Umbilical cord (tissue), 2 donors: ENCODE data around the gene NDUFS5. TPM values are rescaled to one million over a fixed set of nuclear protein-coding genes. Genes with fewer than 3 reads are reported as not detected.
"Not testable (repeated sequence)": the region's sequence is repeated elsewhere in the genome, so short reads cannot be mapped to it uniquely, and the experiment has no call there.

Experiments
- DNase-seq: peaks from one replicate; pipeline ENCODE4 v3.0.0-alpha.2; 2015; ENCODE audit warnings: low spot score
- total RNA-seq: library from RNA; depleted of rRNA; stranded (reverse); fragments of >200 nt; gene quantifications from one replicate; pipeline ENCODE4 v1.2.3, GENCODE V29; 2014; ENCODE audit warnings: low replicate concordance; ENCODE audit not compliant: insufficient read depth

The NDUFS5 gene
- total RNA-seq, 1 donor from 2014 or later: 256 TPM

DNA sequence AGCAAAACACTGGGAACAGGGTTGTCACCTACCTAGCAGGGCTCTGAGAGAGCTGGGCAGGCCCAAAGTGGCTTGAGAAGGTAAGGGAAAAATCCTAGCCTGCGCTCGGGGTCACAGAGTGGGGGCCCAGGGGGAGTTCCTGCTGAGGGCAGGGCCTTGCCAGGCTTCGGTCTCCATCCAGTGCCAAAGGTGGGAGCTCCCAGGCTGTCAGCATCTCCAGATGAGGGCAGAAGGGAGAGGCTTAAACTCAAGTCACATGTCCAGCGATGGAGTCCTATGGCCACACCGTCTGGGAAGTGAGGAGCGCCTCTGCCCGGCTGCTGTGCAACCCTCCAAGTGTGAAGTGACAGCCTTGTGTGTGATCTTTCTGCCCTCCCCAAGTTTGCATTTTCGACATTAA is 11.2 kb upstream of the NDUFS5 start:
- not testable (repeated sequence) for DNase-seq

DNA sequence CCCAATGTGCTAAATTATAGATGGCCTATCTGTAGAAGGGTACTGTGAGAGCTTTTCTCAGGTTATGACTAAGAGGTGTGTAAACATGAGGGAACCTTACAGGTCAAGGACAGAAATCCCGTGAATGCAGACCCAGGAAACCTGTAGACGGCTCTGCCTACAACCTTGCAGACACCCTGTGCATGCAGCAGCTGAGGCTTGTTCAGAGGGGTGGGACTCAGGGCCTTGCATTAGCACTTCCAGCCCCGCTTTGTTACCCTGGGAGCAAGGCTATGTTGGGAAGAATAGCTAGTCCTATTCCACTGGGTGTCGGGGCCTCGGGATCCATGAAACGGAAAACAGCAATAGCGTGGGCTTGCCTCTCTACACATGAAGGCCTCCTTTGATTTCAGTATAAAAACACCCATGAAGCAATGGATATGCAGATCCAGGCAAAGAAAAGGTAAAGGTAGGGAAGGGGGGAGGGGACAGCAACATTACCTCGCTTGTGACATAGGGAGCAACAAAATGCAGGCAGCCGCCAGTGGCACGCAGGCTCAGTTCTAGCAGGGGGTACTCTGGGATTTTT is 9.5 kb upstream of the NDUFS5 start:
- no peak for DNase-seq

DNA sequence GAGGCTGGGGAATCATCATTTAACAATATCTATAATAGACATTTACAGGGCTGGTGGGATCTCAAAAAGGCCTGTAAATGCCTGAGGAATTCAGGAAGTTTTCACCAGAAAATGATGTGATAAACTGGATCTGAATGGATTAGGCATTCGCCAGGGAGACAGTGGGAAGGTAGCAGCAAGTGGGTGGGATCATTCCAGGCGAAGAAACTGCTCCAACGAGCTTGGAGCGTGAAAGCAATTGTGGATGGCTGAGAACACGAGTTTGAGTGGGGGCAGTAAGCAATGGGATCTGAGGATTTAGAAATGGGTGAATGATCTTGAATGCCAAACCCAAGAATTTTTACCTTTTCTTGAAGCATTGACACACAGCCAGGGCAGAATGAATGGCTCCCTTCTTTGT is 8.9 kb upstream of the NDUFS5 start:
- no peak for DNase-seq

DNA sequence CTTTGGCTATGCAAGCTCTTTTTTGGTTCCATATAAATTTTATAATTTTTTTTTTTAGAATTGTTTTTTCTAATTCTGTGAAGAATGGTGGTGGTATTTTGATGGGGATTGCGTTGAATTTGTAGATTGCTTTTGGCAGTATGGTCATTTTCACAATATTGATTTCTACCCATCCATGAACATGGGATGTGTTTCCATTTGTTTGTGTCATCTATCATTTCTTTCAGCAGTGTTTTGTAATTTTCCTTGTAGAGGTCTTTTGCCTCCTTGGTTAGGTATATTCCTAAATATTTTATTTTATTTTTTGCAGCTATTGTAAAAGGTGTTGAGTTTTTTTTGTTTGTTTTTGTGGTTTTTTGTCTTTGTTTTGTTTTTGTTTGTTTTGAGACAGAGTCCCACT is 5.7 kb upstream of the NDUFS5 start:
- DNase-seq: not testable (repeated sequence)

DNA sequence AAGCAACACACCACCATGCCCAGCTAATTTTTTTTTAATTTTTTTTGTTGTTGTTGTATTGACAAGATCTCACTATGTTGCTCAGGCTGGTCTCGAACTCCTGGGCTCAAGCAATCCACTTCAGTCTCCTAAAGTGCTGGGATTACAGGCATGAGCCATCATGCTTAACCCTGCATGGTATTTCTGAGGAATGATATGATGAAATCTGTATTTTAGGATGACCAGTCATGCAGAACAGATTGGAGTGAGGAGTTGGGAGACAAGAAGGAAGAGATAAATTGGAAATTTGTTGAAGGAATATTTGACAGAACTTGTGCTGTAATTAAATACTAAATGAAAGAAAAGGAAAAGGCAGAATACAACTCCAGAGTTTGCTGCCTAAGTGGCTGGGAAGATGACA is 4.7 kb upstream of the NDUFS5 start:
- no peak for DNase-seq

DNA sequence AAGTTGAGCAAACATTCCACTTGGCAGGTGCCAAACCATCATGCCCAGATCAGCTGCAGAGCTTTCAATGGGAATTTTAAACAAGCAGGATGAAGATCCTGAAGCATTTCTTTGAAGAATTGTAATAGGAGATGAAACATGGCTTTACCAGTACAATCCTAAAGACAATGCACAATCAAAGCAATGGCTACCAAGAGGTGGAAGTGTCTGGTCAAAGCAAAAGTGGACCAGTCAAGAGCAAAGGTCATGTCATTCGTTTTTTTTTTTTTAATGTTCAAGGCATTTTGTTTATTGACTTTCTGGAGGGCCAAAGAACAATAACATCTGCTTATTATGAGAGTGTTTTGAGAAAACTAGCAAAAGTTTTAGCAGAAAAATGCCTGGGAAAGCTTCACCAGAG is 3.0 kb upstream of the NDUFS5 start:
- DNase-seq: no peak

DNA sequence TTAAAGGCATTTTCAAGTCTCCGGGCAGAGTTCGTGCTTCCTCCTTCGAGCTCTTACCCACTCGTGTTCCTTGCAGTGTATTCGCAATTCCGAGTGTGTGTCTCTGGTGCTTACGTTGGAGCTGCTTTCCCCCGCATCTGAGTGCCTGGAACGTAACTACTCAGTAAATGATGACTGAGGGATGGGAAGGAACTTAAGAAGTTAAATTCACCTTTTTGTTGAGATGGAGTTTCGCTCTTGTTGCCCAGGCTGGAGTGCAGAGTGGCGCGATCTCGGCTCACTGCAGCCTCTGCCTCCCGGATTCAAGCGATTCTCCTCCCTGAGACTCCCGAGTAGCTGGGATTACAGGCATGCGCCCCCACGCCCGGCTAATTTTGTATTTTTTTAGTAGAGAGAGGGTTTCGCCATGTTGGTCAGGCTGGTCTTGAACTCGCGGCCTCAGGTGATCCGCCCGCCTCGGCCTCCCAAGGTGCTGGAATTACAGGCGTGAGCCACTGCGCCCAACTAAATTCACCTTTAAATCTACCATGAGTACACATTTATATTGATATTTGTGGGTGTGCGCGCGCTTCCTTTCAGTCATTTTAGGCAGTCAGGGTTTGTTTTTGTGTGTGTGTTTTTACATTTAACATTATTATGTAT is 837 bp downstream of the NDUFS5 start:
- no peak for DNase-seq

DNA sequence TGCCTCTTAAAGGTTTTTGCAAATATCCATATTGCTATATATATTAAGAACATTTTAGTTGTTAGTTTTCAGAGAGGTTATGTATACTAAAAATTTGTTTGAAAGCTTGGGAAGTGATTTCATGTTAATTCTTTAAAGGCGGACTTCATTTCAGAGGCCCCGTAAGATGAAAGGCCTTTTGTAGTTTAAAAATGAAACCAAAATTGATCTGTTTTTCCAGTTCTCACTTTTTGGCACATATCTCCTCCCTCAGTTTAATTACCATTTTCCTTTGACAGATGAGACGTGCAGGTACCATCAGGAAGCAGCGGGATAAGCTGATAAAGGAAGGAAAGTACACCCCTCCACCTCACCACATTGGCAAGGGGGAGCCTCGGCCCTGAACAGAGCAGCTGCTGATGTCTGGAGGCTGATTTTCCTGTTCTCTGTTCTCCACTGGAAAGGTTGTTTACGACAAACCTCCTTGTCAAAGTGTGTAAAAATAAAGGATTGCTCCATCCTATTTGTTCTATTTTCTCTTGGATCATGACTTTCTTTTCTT is 8.0 kb downstream of the NDUFS5 start:
- DNase-seq: no peak

DNA sequence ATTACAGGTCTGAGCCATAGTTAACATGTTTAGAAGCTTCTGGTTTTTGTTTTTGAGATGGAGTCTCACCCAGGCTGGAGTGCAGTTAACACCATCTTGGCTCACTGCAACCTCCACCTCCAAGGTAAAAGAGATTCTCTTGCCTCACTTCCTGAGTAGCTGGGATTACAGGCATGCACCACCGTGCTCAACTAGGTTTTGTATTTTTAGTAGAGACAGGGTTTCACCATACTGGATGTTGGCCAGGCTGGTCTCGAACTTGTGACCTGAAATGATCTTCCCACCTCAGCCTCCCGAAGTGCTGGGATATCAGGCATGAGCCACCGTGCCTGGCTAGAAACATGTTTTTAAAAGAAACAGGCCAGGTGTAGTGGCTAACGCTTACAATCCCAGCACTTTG is 10.5 kb downstream of the NDUFS5 start:
- no peak for DNase-seq

DNA sequence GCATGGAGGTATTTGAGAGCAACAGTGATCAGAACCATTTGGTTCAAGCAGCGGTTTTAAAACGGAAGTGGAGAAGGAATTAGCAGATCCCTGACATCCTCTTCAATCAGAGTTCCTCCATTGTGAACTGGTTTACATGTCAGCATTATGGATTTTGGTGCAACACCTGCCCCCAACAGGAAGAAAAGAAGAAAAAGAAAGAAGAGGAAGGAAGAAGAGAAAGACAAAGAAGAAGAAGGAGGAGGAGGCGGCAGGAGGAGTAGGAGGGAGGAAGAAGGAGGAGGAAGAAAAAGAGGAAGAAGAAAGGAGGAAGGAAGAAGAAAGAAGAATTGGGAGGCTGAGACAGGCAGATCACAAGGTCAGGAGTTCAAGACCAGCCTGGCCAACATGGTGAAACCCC is 17.4 kb downstream of the NDUFS5 start:
- no peak for DNase-seq

DNA sequence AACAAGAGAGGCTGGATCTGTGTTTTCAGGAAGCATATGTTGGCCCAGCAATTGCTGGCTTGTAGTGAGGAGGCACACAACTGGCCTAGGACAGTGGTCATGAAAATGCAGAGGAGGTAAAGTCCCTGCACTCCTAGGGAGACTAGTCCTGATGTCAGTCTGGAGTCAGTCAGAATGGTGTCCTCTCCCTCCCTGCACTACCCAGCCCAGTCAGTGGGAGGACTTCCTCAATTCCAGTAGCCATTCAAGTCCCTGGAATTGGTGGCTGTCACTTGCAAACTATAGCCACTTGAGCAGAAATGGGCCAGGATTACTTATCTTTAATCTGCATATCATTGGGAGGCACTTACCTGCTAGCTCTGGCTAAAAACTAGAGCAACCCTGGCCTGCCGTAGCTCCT is 18.6 kb downstream of the NDUFS5 start:
- no peak for DNase-seq

DNA sequence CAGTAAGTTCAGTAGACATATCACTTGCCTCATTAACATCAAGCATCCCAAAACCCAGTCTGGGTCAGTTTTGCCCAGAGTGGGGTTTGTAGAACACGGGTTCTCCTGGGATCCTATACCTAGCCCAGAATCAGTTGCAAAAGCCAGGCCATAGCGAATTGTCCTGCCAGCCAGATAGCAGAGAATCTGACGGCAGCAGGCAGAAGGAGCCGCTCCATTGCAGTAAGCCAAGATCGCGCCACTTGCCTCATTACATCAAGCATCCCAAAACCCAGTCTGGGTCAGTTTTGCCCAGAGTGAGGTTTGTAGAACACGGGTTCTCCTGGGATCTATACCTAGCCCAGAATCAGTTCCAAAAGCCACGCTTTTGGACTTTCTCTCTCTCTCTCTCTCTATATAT is 19.1 kb downstream of the NDUFS5 start:
- no peak for DNase-seq

DNA sequence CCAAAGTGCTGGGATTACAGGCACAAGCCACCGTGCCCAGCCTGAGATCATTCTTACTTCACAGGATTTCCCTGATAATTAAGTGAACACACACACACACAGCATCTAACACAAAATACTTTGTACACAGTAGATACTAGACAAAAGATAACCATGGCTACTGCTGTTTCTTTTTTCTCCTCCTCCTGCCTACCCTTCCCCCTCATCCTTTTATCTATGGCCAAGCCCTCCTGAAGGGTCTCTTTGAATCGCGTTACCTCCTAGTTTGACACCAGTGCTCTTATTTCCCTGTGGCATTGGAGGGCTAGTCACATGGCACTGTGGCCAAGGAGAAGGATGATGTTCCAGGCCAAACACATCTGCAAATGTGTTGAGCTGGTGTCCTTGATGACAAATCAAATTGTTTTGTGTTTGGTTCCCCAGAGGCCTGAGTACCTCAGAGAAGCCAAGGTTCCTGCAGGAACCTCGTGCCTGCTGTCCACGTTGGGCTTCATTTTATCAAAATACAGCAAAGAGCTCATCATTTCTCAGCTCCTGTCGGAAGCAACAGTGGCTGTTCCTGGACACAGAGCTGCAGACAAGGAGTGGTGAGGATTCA is 20.6 kb downstream of the NDUFS5 start:
- no peak for DNase-seq

DNA sequence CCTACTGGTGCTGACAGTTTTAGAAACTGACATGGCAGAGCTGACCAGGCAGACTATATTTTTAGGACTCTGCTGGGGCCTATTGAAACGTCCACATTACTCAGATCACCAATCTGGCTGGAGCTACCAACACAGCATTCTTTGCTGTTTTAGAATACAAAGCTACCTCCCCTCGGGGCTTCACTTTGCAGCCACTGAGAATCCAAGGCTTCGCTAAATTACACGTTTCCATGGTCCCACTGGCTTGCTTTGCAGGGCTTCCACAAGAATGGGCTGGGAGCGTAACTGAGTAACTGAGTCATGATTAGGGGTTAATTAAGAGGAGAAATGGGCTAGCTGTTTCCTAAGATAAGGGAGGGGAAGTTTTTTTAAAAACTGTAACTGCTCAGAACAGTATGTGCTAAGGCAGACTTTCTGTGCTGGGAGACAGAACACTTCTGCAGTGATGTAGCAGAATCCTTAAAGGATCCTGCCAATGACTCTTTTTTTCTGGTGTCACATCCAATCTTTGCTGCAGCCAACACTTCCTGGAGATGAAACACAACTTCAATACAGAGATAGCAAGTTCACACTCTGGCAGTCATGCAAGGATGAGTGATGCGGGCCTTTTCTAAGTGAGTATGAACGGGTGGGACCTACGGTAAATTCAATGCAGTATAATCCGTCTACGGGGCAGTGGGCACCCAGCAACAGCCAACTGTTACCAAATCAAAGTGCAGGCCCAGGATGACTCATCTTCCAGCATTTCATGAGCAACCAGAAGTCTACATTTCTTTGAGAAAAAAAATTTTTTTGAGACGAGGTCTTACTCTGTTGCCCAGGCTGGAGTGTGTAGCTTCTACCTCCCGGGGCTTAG is 21.5 kb downstream of the NDUFS5 start:
- peak; percentile 50 for DNase-seq

DNA sequence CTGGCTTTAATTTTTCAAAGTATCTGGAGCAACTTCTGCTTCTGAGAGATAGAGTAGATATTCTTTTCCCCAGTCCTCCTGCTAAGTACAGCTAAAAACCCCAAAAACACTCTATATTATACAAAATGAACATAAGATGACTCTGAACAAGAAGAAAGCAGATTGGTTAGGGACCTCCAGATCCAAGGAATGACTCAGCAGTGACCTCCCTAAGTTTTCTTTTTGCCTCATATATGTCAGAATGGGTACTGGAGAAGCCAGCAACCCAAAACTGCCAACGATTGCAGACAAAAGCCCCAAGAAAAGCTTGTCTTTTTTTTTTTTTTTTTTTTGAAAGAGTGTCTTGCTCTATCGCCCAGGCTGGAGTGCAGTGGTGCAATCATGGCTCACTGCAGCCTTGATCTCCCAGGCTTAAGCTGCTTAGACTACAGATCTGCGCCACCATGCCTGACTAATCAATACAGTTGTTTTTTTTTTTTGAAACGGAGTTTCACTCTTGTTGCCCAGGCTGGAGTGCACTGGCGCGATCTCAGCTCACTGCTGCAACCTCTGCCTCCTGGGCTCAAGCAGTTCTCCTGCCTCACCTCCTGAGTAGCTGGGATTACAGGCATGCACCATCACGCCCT is 22.7 kb downstream of the NDUFS5 start:
- DNase-seq: no peak

DNA sequence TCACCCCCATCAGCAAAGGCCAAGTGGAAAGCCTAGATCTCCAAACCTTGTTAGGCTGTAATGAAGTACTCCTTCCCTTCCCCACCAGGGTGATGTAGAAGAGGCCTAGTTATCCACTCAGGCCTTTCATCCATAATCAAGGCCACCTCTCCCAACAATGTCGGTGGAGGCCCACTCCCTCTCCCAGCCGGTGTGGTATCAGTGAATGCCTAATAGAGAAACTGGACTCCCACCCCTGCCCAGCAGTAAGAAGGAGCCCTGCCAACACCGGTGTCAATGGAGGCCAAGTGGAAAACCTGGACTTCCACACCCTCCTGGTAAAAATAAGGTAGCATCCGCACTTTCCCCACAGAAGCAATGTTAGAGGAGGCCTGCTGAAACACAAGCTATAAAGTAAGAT is 23.9 kb downstream of the NDUFS5 start:
- DNase-seq: no peak

DNA sequence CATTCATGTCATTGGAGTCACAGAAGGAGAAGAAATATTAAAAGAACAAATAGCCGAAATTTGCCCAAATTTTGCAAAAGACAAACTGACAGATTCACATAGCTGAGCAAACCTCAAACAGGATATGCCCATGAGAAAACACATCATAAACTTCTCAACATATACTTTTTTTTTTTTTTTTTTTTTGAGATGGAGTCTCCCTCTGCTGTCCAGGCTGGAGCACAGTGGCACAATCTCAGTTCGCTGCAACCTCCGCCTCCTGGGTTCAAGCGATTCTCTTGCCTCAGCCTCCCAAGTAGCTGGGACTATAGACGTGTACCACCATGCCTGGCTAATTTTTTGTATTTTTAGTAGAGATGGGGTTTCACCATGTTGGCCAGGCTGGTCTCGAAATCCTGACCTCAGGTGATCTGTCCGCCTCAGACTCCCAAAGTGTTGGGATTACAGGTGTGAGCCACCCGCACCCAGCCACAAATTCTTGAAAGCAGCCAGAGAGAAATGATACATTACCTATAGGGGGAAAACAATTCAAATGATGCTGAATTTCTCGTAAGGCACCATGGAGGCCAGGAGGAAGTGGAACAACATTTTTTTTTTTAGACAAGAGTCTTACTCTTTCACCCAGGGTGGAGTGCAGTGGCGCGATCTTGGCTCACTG is 25.2 kb downstream of the NDUFS5 start:
- DNase-seq: not testable (repeated sequence)

DNA sequence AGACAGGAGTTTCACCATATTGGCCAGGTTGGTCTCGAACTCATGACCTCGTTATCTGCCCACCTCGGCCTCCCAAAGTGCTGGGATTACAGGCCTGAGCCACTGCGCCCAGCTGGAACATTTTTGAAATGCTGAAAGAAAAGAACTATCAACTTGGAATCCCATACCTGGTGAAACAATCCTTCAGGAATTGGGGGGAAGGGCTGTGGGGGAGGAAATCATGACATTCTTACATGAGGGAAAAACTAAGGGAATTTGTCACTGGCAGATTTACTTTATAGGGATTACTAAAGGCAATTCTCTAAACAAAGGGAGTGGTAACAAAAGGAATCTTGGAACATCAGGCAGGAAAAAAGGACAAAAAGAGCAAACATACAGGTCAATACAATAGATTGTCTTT is 25.8 kb downstream of the NDUFS5 start:
- DNase-seq: no peak

DNA sequence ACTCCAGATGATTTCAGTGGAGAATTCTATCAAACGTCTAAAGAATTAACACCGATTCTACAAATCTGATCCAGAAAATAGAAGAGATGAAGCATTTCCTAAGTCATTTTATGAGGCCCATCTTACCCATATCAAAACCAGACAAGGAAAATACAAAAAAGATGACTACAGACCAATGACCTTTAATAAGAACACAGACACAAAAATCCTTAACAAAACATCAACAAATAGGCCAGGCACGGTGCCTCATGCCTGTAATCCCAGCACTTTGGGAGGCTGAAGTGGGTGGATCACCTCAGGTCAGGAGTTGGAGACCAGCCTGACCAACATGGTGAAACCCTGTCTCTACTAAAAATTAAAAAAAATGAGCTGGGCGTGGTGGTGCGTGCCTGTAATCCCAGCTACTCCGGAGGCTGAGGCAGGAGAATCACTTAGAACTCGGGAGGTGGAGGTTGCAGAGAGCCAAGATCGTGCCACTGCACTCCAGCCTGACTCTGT is 29.1 kb downstream of the NDUFS5 start:
- DNase-seq: not testable (repeated sequence)

DNA sequence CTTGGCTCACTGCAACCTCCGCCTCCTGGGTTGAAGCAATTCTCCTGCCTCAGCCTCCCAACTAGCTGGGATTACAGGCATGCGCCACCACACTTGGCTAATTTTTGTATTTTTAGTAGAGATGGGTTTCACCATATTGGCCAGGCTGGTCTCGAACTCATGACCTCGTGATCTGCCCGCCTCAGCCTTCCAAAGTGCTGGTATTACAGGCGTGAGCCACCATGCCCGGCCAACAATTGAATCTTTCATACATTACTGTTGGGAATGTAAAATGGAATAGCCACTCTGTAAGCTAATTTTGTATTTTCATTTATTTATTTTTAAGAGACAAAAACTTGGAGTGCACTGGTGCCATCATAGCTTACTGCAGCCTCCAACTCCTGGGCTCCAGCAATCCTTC is 35.4 kb downstream of the NDUFS5 start:
- DNase-seq: not testable (repeated sequence)

DNA sequence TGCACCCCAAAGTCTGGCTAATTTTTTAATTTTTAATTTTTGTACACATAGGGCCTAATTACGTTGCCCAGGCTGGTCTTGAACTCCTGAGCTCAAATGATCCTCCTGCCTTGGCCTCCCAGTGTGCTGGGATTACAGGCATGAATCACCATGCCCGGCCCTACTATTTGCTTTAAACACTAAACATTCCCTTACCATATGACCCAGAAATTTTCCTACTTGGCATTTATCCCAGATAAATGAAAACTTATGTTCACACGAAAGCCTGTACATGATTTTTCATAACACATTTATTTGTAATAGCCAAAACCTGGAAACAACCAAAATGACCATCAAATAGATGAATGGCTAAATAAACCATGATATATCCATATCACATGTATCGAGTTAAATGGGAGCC is 35.8 kb downstream of the NDUFS5 start:
- DNase-seq: no peak
